Mesothelial cell of epicardium (in vitro differentiated cells): ENCODE measurements around the gene F2RL3. TPM values are rescaled to one million over a fixed set of nuclear protein-coding genes. Genes with fewer than 3 reads are reported as not detected.

Experiments used
- DNase-seq, 2 experiments: peaks; one replicate each; pipeline ENCODE4 v3.0.0; 2021; ENCODE audit warnings: low spot score in 2 of 2; ENCODE audit not compliant: unreplicated experiment in 2 of 2
- H3K27ac Mint-ChIP-seq: 2 replicates; pipeline ENCODE4 v1.8.0; 2021; ENCODE audit warnings: mixed read lengths
- H3K27me3 Mint-ChIP-seq: 2 replicates; pipeline ENCODE4 v1.8.0; 2021; ENCODE audit warnings: low read depth, mixed read lengths
- H3K36me3 Mint-ChIP-seq: 2 replicates; pipeline ENCODE4 v1.8.0; 2021; ENCODE audit warnings: mixed read lengths
- H3K4me1 Mint-ChIP-seq: 2 replicates; pipeline ENCODE4 v1.8.0; 2021; ENCODE audit warnings: mixed read lengths
- H3K4me3 Mint-ChIP-seq: 2 replicates; pipeline ENCODE4 v1.8.0; 2021; ENCODE audit warnings: mild to moderate bottlenecking, moderate library complexity, mixed read lengths
- H3K9me3 Mint-ChIP-seq: 2 replicates; pipeline ENCODE4 v1.8.0; 2021; ENCODE audit warnings: mixed read lengths
- total RNA-seq: library from RNA; stranded (reverse); gene quantifications from 3 replicates; pipeline ENCODE4 v1.2.1, GENCODE V29; 2021
- TF ChIP-seq, protein P1 (sequence below): fragments of 200-600 bp; sonication (generic); IDR thresholded peaks from one replicate; pipeline ENCODE4 v1.5.0; 2021; ENCODE audit warnings: antibody characterized with exemption; ENCODE audit not compliant: unreplicated experiment

F2RL3 gene
- total RNA-seq, result not detected in 3 replicates

DNA sequence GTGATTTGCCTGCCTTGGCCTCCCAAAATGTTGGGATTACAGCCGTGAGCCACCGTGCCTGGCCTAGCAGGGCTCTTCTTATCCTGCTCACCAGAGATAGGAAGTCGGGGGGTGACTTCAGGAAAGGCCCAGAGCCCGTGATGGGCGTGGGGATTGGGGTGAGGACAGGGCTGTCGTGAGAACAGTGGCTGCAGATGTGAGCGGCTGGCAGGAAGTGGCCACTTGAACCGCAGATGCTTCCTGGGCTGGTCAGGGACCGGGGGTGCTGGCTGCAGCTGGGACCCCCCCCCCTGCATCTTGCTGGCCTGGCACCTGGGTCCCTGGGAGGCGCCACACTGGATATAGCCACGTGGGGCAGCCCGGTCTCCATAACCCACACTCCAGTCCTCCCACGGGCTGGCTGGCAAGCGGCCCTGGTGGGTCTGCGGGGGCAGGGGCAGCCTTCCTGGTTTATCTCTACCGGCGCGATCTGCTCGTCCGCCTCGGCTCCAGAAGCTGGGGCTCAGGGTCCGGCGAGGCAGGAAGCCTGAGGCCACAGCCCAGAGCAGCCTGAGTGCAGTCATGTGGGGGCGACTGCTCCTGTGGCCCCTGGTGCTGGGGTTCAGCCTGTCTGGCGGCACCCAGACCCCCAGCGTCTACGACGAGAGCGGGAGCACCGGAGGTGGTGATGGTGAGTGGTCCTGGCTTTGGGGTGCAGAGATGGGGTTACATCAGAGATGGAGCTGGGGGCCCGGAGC is at the start of gene F2RL3:
F2RL3 (plus strand) TSS at position 371 of the 737 bp plus-strand sequence; CDS start at position 562, 191 bp downstream.
- H3K27ac Mint-ChIP-seq, result no peak within 1 kb of the TSS

DNA sequence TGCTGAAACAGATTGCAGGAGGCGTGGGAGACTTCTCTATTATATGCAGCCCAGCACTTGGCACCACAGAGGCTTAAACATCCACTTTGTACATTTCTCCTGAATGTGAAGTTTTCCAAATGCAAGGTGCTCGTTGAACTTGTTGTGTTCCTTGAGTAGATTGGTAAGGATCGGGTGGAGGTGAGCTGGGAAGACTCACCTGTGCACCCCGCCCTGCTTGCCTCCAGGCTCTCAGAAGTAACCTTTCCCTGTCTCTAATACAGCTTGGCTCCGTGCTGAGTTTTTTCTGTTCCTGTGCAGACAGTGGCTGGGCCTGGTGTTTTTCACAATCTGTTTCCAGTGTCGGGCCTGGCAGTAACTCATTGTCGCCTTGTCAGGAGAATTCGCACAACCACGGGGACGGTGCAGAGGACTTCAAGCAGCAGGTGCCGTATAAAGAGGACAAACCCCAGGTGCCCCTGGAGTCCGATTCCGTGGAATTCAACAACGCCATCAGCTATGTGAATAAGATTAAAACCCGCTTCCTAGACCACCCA is 47.3 kb upstream of the F2RL3 start:
- DNase-seq, result no peak
- H3K4me3 Mint-ChIP-seq, result no peak overlapping the region
- H3K4me1 Mint-ChIP-seq, result no peaks in the 10 kb centered on the region
- H3K36me3 Mint-ChIP-seq, result peaks cover 45% of the 10 kb centered on the region
- H3K9me3 Mint-ChIP-seq, result no peaks in the 10 kb centered on the region
- H3K27me3 Mint-ChIP-seq, result no peaks in the 10 kb centered on the region
- no peak overlapping the region for H3K27ac Mint-ChIP-seq
- TF ChIP-seq, protein P1, sequence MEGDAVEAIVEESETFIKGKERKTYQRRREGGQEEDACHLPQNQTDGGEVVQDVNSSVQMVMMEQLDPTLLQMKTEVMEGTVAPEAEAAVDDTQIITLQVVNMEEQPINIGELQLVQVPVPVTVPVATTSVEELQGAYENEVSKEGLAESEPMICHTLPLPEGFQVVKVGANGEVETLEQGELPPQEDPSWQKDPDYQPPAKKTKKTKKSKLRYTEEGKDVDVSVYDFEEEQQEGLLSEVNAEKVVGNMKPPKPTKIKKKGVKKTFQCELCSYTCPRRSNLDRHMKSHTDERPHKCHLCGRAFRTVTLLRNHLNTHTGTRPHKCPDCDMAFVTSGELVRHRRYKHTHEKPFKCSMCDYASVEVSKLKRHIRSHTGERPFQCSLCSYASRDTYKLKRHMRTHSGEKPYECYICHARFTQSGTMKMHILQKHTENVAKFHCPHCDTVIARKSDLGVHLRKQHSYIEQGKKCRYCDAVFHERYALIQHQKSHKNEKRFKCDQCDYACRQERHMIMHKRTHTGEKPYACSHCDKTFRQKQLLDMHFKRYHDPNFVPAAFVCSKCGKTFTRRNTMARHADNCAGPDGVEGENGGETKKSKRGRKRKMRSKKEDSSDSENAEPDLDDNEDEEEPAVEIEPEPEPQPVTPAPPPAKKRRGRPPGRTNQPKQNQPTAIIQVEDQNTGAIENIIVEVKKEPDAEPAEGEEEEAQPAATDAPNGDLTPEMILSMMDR, result no peak

More for the DNA sequence above, at the start of gene F2RL3:
- no peak for DNase-seq
- Mint-ChIP-seq H3K9me3 (no peaks in the 10 kb centered on the region), H3K36me3 (no peaks in the 10 kb centered on the region), H3K27me3 (peaks cover 3% of the 10 kb centered on the region), H3K4me3 (no peak within 1 kb of the TSS), H3K4me1 (peaks cover 2% of the 10 kb centered on the region)
- TF ChIP-seq, protein P1, result no peak

DNA sequence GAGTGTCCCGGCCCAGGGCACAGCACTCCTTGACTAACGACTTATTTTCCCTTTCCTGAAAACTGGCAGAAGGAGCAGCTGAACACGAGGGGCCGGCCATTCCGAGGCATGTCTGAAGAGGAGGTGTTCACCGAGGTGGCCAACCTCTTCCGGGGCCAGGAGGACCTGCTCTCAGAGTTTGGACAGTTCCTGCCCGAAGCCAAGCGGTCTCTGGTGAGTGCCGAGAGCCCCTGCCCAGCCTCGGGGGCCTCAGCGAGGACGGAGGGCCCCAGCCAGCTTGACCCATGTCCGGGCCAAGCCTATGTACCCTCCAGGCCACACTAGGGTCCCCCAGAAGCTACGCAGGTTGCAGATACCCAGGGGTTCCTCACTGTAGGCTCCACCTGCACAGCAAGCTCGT is 41.9 kb upstream of the F2RL3 start:
- DNase-seq, result no peak
- Mint-ChIP-seq H3K36me3 (peaks cover 58% of the 10 kb centered on the region), H3K27me3 (no peaks in the 10 kb centered on the region), H3K4me3 (no peak overlapping the region), H3K9me3 (no peaks in the 10 kb centered on the region), H3K4me1 (no peaks in the 10 kb centered on the region), H3K27ac (no peak overlapping the region)
- TF ChIP-seq, protein P1, result no peak

DNA sequence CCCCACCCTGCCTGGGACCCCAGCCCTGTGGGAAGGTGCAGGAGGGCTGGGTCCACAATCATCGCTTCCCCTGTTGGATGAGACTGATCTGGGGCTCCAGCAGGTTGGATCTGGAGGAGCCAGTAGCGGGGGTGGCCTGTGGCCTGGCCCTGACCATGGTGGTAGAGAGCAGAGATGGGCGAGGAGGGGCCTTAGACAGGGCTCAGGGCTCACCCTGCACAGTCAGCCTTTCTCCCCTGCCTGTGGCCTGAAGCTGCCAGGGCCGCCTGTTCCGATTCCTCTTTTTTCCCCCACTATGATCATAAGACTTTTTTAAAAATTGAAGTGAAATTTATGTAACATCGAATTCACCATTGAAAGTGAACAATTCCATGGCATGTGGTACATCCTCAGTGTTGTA is 41.4 kb upstream of the F2RL3 start:
- no peaks in the 10 kb centered on the region for H3K4me1 Mint-ChIP-seq
- no peak overlapping the region for H3K4me3 Mint-ChIP-seq
- H3K27ac Mint-ChIP-seq, result no peak overlapping the region
- no peak for DNase-seq
- TF ChIP-seq, protein P1, result no peak
- H3K27me3 Mint-ChIP-seq, result no peaks in the 10 kb centered on the region
- H3K9me3 Mint-ChIP-seq, result no peaks in the 10 kb centered on the region
- H3K36me3 Mint-ChIP-seq, result peaks cover 61% of the 10 kb centered on the region

DNA sequence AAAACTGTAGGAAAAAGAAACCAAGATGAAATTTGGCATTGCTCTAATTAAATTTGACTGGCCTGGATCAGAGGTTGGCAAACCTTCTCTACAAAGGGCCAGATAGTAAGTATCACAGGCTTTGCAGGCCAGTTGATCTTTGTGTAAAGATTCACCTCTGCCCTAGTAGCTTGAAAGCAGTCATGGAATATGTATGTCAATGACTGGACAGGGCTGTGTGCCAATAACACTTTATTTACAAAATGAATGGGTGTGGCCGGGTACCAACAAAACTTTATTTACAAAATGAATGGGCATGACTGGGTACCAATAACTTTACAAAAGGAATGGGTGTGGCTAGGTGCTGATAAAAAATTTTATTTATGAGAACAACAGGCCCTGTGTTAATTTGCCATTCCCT is 39.6 kb upstream of the F2RL3 start:
- Mint-ChIP-seq H3K36me3 (peaks cover 52% of the 10 kb centered on the region), H3K4me3 (no peak overlapping the region)

More for the DNA sequence above, 39.6 kb upstream of the F2RL3 start:
- DNase-seq, result no peak
- TF ChIP-seq, protein P1, result no peak
- H3K9me3 Mint-ChIP-seq, result no peaks in the 10 kb centered on the region
- no peaks in the 10 kb centered on the region for H3K27me3 Mint-ChIP-seq
- H3K4me1 Mint-ChIP-seq, result no peaks in the 10 kb centered on the region
- no peak overlapping the region for H3K27ac Mint-ChIP-seq
